KMS-11 (cell line): ENCODE measurements around the gene SPTLC3.

Experiments used
- H2AFZ ChIP-seq: fragments of 200-600 bp; sonication (generic); 2 replicates; pipeline ENCODE4 v1.6.1; 2016; ENCODE audit warnings: antibody characterized with exemption, mixed run types, low read depth
- H3K27ac ChIP-seq: fragments of 200-600 bp; sonication (generic); 2 replicates; pipeline ENCODE4 v1.6.1; 2016; ENCODE audit warnings: mild to moderate bottlenecking, mixed run types
- H3K27me3 ChIP-seq: fragments of 200-600 bp; sonication (generic); 2 replicates; pipeline ENCODE4 v1.6.1; 2017; ENCODE audit warnings: mild to moderate bottlenecking, low read depth, mixed run types, moderate library complexity; ENCODE audit not compliant: insufficient read depth
- H3K36me3 ChIP-seq: fragments of 200-600 bp; sonication (generic); 2 replicates; pipeline ENCODE4 v1.6.1; 2017; ENCODE audit warnings: mild to moderate bottlenecking, mixed run types; ENCODE audit not compliant: insufficient read depth
- H3K4me1 ChIP-seq: fragments of 200-600 bp; sonication (generic); 2 replicates; pipeline ENCODE4 v1.6.1; 2016; ENCODE audit warnings: mild to moderate bottlenecking, low read depth, mixed run types; ENCODE audit not compliant: poor library complexity, severe bottlenecking
- H3K4me2 ChIP-seq: fragments of 200-600 bp; sonication (generic); 2 replicates; pipeline ENCODE4 v1.7.0; 2016; ENCODE audit warnings: mild to moderate bottlenecking, mixed run types
- H3K4me3 ChIP-seq: fragments of 200-600 bp; sonication (generic); IDR thresholded peaks from 2 replicates; pipeline ENCODE4 v1.6.1; 2017; ENCODE audit warnings: low read depth, low read length, mixed read lengths; ENCODE audit not compliant: insufficient read depth
- H3K79me2 ChIP-seq: fragments of 200-600 bp; sonication (generic); 2 replicates; pipeline ENCODE4 v1.6.1; 2016; ENCODE audit warnings: low read depth, mixed run types; ENCODE audit not compliant: insufficient read depth
- H3K9ac ChIP-seq: fragments of 200-600 bp; sonication (generic); 2 replicates; pipeline ENCODE4 v1.6.1; 2016; ENCODE audit warnings: mild to moderate bottlenecking, mixed run types
- H4K20me1 ChIP-seq: fragments of 200-600 bp; sonication (generic); 2 replicates; pipeline ENCODE4 v1.6.1; 2016; ENCODE audit warnings: mild to moderate bottlenecking, mixed run types; ENCODE audit not compliant: insufficient read depth
- CTCF ChIP-seq: fragments of 200-600 bp; sonication (generic); conservative IDR thresholded peaks from 2 replicates; pipeline ENCODE4 v1.6.1; 2017; ENCODE audit warnings: low read depth, mild to moderate bottlenecking, antibody characterized with exemption, low read length, moderate library complexity, mixed read lengths

The SPTLC3 gene

GRCh38 chr20:13062789-13063188 lies 54.0 kb downstream of the SPTLC3 start:
- Histone ChIP-seq H3K9ac (no peak overlapping the region), H3K79me2 (no peaks in the 10 kb centered on the region), H3K4me3 (no peak overlapping the region), H3K4me1 (no peaks in the 10 kb centered on the region), H3K4me2 (no peak overlapping the region), H3K27me3 (no peaks in the 10 kb centered on the region), H3K36me3 (no peaks in the 10 kb centered on the region), H4K20me1 (no peaks in the 10 kb centered on the region), H3K27ac (no peak overlapping the region), H2AFZ (no peak overlapping the region)
- no peak for TF ChIP-seq CTCF

DNA sequence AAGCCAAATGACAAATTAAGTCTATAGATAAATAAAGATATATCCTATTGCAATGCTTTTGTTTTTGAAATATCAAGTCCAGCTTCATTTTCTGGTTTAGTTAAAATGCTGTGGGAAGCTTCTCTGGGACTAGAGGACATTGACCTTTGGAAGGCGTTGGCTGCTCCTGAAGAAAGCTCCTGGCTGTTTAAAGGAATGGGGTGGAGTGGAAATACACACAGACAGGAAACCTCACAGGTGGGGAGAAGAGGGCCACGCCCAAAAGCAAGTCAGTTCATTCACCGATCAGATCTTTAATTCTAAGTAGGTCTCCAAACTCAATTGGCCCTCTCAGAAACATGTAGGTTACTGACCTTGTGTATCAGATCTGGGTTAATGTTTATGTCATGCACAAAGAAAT lies 59.6 kb downstream of the SPTLC3 start:
- Histone ChIP-seq H3K9ac (no peak overlapping the region), H3K4me1 (no peaks in the 10 kb centered on the region), H3K4me2 (no peak overlapping the region), H3K36me3 (no peaks in the 10 kb centered on the region), H3K27me3 (no peaks in the 10 kb centered on the region), H3K79me2 (no peaks in the 10 kb centered on the region), H3K27ac (no peak overlapping the region), H3K4me3 (no peak overlapping the region), H4K20me1 (no peaks in the 10 kb centered on the region), H2AFZ (no peak overlapping the region)
- TF ChIP-seq CTCF, result no peak

DNA sequence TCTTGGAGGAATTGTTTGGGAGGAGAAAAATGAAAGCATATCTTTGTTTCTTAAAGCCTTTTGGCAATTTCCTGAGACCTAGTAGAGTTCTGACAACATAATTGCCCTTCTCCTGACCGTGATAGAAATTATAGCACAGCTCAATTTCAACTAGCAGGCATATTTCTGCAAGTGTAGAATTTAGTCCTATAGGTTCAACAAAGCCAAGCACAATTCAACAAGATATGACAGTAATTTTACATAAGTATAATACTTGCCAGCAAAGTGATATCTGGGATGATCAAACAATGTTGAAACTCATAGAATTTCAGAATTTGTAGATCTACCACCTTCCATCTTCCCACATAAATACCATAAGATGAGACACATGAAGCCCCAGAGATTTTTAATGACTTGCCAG lies 73.1 kb downstream of the SPTLC3 start:
- no peak for TF ChIP-seq CTCF
- no peaks in the 10 kb centered on the region for H4K20me1 ChIP-seq
- H3K4me3 ChIP-seq, result no peak overlapping the region
- H3K27ac ChIP-seq, result no peak overlapping the region
- H3K4me2 ChIP-seq, result no peak overlapping the region
- no peaks in the 10 kb centered on the region for H3K79me2 ChIP-seq
- H3K36me3 ChIP-seq, result no peaks in the 10 kb centered on the region
- no peak overlapping the region for H3K9ac ChIP-seq
- no peak overlapping the region for H2AFZ ChIP-seq
- no peaks in the 10 kb centered on the region for H3K27me3 ChIP-seq
- no peaks in the 10 kb centered on the region for H3K4me1 ChIP-seq

GRCh38 chr20:13082378-13082777 lies 73.6 kb downstream of the SPTLC3 start:
- H3K4me3 ChIP-seq, result no peak overlapping the region
- H3K4me1 ChIP-seq, result no peaks in the 10 kb centered on the region
- H3K79me2 ChIP-seq, result no peaks in the 10 kb centered on the region
- no peak for TF ChIP-seq CTCF
- H2AFZ ChIP-seq, result no peak overlapping the region
- H3K9ac ChIP-seq, result no peak overlapping the region
- no peaks in the 10 kb centered on the region for H4K20me1 ChIP-seq
- H3K27me3 ChIP-seq, result no peaks in the 10 kb centered on the region
- H3K27ac ChIP-seq, result no peak overlapping the region
- no peaks in the 10 kb centered on the region for H3K36me3 ChIP-seq
- no peak overlapping the region for H3K4me2 ChIP-seq

- no peaks in the 10 kb centered on the region for H4K20me1 ChIP-seq
- no peak overlapping the region for H3K9ac ChIP-seq
- no peaks in the 10 kb centered on the region for H3K27me3 ChIP-seq
- H3K27ac ChIP-seq, result no peak overlapping the region
- no peak overlapping the region for H3K4me2 ChIP-seq
- no peaks in the 10 kb centered on the region for H3K79me2 ChIP-seq
- H3K4me1 ChIP-seq, result no peaks in the 10 kb centered on the region
- no peak overlapping the region for H2AFZ ChIP-seq
- no peak overlapping the region for H3K4me3 ChIP-seq
- TF ChIP-seq CTCF, result no peak
- no peaks in the 10 kb centered on the region for H3K36me3 ChIP-seq
Observed at GRCh38 chr20:13085275-13085674, 76.5 kb downstream of the SPTLC3 start.
